Stimulated activated CD8-positive, alpha-beta memory T cell treated with anti-CD3 and anti-CD28 coated beads, Interleukin-2, amount 100 ng/mL, for 1 hour (primary cell): ENCODE measurements around the gene RPS5.
A peak's percentile ranks its signal among the peaks of the same experiment; 100 is the strongest.
"Not testable (repeated sequence)": the region's sequence is repeated elsewhere in the genome, so short reads cannot be mapped to it uniquely, and the experiment has no call there.

Experiments
- DNase-seq, 2 donors: peaks; one replicate each; pipeline ENCODE4 v3.0.0-alpha.2; 2020; ENCODE audit warnings: low read depth in 2 of 2

Gene RPS5

DNA sequence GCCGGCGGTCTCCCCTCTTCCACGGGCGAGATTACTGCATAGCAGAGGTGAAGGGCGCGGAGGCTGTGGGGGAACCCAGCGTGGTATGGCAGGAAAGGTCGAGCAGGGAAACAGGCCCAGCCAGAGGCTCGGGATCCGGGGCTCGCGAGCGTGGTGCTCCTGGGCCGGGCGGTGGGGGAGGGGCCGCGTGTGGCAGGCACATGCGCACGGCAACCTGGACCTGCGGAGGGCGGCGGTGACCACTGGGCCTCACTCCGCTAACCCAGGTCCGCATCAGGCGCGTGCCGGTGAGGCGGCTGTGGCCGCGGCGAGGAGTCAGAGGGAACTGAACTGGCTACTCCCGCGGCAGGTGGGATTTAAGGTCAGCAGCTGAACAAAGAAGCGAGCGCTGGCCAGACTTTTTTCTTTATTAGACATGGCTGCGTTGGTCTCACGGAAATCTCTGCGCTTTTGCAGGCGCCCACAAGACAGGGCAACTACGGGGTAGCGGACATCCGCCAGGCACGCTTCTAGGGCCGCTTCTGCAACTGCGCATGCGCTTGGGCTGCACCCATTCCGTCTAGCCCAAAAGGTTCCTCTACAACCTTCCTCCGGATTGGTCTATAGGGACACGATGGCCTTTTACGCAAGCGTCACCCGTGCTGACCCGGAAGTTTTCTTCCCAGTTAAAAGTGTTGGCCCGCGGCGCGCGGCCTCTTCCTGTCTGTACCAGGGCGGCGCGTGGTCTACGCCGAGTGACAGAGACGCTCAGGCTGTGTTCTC, at the start of gene RPS5:
Gene RPS5, plus strand, starts transcription at position 694 of the 762 bp plus-strand sequence. CDS start 869 bp downstream, outside the sequence.
- peak; percentile 87 to 91 for DNase-seq

DNA sequence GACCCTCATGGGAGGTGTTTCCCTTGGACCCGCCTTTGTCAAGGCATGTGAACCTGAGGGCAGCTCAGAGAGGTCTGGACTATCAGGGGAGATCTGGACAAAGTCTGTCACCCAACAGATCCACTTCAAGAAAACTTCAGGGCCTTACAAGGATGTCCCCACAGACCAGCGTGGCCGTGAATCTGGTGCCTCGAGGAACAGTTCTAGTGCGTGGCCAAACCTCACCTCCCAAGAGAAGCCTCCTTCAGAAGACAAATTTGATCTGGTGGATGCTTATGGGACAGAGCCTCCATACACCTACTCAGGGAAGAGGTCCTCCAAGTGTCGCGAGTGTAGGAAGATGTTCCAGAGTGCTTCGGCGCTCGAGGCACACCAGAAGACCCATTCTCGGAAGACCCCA, 48.7 kb upstream of the RPS5 start:
- no peak for DNase-seq

DNA sequence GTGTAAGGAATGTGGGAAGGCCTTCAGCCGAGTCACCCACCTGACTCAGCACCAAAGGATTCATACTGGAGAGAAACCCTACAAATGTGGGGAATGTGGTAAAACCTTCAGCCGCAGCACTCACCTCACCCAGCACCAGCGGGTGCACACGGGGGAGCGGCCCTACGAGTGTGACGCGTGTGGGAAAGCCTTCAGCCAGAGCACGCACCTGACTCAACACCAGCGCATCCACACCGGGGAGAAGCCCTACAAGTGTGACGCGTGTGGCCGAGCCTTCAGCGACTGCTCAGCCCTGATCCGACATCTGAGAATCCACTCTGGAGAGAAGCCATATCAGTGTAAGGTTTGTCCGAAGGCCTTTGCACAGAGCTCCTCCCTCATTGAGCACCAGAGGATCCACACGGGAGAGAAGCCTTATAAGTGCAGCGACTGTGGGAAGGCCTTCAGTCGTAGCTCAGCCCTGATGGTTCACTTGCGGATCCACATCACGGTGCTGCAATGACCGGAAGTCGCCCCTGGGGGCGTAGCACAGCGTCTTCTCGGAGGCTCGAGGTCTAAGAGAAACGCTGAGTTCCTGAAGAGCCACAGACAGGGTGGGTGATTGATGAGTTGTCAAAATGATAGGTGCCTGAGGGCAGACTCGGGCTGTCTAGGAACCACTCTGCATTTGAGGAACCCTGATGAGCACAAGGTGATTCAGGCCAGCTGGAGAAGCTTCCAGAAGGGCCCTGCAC, 48.1 kb upstream of the RPS5 start:
- DNase-seq: no peak

DNA sequence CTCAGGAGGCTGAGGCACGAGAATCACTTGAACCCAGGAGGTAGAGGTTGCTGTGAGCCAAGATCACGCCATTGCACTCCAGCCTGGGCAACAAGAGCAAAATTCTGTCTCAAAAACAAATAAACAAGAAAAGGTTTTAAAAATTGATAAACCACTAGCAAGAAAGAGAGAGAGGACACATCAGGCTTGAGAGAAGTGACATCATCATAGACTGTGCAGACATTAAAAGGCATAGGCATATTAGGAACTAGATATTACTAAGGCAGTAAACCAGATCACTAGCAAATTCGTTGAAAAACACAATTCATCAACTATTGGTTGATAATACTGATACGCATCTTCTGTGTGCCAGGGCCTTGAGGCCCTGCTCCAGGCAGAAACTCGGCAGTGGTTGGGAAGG, 41.5 kb upstream of the RPS5 start:
- no peak for DNase-seq

DNA sequence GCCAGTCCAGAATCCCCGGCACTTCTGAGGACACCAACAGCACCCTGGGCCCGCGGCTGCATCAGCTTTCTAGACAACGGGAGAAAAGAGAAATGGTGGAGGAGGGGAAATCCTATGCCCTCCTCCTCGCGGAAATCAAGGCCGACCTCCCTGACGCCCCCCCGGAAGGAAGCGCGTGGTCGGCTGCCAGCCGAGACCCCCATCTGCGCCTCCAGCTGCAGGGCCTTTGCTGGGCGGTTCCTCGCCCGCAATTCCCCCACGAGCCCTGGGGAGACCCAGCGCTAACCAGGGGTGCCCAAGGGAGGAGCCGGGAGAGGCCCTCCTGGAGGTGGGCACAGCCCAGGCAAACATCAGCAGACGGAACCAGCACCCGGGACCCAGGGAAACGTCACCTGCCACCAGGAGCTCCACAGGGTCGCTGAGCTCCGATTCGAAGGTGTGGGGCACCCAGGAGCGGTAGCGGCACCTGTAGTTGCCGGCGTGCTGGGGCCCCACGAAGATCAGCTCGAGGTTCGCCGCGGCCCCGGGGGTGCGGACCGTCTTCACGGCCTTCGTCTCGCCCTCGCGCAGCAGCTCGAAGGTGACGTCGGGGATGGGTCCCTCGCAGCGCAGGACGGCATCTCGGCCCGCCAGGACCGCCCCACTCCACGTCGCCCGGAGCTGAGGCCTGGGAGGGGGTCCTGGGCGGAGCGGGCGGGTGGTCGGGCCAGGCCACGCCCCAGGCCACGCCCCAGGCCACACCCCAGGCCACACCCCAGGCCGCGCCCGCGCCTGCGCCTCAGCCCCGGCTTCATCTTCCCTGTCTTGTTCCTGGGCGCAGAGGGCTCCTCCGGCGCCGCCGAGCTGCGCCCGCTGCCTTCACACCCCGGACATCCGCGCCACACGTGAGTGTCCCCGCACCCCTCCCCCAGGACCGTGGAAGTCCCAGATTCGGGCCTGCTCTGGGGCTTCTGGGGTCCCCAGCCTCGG, 39.8 kb upstream of the RPS5 start:
- DNase-seq: peak; percentile 39 to 58

DNA sequence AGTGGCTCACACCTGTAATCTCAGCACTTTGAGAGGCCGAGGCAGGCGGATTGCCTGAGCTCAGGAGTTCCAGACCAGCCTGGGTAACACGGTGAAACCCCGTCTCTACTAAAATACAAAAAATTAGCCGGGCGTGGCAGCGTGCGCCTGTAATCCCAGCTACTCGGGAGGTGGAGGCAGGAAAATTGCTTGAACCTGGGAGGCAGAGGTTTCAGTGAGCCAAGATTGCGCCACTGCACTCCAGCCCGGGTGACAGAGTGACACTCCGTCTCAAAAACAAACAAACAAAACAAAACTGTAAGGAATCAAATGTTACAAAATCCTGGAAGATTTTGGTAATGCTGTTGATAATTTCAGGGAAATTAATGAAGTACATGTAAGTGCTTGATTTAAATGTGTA, 39.0 kb upstream of the RPS5 start:
- DNase-seq: not testable (repeated sequence)

DNA sequence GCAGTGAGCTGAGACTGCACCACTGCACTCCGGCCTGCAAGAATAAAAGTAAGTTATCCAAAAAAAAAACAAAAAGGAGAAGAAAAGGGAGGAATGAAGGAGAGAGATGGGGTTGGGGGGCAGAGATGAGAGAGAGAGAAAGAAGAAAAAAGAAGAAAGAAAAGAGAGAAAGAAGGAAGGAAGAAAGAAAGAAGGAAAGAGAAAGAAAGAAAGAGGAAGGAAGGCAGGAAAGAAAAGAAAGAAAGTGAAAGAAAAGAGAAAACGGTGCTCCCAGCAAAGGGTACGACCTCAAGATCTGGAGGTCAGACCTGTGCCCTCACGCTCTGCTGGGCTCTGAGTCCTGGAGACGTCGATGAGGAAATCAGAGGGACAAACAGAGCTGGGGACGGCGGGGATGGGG, 37.5 kb upstream of the RPS5 start:
- no peak for DNase-seq

DNA sequence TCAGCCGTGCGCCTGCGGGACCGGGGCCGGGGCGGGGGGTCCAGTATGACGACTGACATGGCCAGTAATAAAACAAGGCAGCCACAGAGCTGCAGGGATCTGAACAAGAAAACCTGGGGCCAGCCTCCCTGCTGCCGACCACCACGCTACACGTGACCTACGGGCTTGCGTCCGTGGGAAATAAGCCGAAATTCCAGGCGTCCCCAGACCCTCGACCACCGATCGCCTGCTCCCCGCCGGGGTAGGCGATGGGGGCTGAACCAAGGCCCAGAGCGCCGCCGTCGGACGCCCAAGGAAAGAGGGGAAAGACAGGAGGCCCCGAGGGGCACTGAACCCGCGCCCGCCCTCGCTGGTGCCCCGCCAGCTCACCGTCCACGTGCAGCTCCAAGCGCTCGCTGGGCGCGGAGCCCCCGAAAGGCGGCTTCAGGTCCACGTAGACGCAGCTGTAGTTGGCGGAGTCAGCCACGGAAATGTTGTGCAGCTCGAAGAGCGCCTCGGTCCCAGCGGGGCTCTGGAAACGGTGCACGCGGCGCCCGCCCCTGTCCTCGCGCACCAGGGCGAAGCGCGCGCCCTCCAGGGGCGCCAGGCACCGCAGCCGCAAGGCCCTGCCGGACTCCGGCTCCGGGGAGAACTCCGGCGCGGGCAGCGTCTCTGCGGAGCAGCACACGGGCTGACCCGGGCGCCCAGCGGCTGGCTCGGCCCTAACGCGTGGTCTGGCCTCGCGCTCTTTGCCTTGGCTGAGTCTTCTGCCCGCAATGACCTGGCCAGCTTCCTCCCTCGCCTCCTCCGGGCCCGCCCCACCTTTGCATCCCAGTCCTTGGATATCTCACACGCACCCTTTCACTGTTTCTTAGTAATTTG, 36.8 kb upstream of the RPS5 start:
- no peak for DNase-seq

DNA sequence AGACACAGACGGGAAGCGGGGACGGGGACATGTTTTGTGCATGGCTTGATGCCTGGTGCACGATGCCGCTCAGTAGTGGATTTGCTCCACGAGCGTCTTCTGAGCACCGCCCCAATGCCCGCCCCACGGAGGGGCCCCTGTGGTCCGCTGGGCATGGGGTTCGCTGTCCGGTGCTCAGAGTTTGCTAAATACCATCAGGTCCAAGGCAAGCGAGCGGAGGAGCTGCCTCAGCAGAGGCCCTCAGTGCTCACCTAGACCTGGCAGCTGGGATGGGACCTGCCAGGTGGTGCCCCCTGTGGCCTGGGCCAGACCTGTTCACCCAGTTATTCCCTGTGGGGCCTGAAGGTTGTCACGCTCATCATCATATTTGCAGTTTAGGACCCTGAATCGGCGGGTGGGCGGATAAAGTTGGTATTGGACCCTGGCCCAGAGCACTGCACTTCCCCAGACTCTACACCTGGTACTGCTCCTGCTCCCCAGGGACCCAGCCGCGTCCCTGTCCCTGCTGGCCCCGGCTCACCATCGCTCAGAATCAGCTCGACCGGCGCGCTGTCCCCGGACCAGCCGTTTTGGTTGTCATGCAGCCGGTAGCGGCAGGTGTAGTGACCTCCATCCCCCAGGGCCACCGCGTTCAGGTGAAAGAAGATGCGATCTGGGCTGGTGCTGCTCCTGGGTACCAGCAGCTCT, 36.1 kb upstream of the RPS5 start:
- no peak for DNase-seq

DNA sequence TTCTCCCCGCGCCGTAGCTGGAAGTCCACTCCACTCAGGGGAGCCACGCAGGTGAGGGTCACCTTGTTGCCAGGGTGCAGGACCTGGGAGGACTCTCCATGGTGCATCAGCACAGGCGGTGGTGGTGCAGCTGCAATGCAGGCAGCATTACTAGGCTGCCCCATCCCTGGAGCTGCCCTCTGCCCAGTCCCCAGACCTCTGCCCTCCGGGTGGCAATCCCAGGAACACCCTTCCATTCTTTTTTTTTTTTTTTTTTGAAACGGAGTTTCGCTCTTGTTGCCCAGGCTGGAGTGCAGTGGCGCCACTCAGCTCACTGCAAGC, 35.6 kb upstream of the RPS5 start:
- DNase-seq: no peak

DNA sequence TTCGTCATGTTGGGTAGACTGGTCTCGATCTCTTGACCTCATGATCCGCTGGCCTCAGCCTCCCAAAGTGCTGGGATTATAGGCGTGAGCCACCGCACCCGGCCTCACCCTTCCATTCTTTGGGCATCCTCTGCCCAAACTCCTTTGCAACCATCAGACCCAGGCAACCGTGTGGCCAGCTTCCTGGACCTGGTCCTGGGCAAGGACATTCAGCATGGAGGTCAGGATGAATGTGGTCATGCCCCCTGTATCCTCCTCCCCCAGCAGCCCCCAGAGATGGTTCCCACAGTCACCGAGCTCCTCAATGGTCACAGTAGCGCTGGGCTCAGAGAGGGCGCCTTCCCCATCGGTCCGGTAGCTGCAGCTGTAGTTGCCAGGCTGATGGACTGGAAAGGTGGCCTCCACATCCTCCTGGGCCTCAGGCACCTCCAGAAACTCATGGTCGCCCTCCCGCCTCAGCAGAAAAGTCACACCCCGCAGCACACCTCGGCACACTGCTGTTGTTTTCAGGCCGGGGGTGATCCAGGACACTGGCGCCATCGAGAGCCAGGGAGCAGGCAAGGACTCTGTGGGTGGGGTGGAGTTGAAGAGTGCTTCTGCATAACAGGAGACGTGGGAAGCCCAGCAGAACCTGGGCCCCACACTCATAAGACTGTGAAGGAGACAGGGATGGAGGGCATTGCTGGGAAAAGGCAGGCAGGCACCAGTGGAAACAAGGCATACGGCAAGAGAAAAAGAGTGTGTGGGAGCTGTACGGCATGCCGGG, 34.9 kb upstream of the RPS5 start:
- no peak for DNase-seq

DNA sequence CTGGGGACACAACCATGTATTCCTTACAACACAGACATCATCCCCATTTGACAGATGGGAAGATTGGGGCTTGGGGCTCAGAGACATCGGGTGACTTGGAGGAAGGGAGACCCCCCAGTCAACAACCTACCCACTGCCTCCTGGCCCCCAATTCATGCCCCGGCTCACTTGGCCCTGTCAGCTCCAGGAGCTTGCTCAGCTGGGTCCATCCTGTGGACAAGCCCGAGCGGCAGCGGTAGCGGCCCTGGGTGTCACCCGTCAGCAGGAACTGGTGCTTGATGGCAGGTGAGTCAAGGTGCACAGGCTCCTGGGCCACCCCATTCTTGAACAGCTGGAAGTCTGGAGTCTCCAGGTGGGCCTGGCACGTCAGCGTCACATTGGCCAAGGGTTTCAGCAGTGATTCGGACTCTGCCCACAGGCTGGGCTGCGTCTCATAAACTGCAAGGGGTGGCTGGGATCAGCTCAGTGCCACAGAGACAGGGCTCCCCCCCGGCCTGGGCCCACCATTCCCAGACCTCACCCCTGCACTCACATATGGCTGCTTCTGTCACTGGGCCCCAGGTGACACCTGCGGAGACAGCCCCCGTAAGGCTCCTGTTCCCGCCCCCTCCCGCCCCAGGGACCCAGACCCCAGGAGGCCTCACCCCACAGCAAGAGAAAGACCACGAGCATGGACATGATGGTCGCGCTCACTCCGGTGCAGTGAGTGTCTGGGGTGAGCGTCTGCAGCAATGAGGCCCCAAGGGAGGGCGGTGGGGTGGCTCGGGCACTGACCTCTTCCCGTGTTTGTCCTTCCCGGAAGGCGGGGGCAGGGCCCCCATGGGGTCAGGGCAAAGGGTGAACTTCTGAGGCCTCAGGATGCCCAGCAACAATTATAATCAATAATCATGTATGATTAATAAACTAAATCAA, 34.1 kb upstream of the RPS5 start, which contains the start of gene A1BG:
Gene A1BG, minus strand, starts transcription at position 733 of the 912 bp plus-strand sequence. Its CDS starts 55 bp downstream, at position 678.
- no peak for DNase-seq

DNA sequence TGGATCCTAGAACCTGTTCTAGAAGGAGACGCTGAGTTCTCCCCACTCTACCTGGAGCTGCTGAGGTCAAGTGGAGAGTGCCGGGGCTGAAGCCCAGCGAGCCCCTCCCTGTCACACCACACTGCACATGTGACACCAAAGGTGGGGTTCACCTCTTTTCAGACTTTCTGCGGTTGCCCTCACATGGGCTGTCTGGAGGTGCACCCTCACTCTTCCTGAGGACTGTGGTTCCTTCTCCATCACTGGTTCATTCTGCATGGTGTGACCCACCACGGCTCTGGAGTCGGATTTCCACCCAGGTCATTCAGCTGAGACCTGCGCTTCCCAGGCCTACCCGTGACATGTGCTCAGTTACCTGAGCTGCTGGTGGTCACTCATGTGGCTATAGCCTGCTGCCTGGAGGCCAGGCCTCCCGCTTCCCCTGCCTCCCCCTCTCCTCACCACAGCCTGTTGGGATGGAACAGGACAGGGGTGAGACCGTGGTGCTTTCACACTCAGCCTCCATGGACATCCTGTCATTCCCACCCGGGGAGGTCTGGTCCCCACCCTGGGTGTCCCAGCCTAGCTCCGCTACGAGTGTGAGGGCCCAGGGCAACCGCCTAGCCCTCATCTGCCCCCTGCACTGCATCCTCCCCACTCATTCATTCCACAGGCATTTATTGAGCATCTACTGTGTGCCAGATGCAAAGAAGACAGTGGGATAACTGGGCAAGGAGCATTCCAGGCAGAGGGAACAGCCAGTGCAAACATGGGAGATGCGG, 33.2 kb upstream of the RPS5 start:
- no peak for DNase-seq

DNA sequence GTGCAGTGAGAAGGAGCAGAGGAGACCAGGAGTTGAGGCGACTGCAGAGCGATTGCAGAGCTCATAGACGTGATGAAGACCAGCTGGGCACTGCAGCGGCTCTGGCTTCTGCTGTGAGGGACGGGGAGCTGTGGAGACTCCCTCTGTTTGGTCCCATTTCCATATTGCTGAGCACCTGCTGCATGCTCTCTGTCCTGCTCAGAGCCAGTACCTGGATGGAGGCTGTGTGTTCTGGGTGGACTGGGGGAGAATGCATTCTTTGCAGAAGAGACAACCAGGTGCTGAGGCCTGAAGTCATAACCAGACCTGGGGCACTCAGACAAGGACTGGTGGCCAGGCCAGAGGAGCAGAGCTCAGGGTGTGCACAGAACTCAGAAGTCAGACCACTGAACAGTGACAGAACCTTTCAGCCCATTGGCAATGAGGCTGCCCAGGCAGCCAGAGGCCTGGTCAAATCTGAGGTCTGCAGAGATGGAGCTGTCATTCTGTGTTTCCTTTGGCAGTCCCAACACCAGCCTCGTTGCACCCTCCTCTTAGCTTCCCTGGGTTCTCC, 32.5 kb upstream of the RPS5 start:
- no peak for DNase-seq

DNA sequence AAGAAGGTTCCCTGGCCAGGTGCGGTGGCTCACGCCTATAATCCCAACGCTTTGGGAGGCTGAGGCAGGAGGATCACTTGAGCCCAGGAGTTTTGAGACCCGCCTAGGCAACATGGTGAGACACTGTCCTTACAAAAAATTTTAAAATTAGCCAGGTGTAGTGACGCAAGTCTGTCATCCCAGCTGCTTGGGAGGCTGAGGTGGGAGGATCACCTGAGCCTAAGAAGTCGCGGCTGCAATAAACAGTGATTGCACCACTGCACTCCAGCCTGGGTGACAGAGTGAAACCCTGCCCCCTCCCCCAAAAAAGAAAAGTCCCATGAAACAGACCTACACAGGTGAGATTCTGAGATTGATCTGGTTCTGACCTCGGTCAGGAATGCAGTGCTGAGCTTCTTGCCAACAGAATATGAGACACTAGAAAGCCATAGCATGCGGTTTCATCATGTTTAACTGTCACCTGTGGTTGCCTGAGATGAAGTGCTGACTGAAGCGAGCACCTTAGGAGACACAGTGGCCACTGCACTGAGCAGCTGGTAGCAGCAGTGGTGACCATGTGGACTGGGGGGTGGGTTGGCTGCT, 31.8 kb upstream of the RPS5 start:
- DNase-seq: no peak

DNA sequence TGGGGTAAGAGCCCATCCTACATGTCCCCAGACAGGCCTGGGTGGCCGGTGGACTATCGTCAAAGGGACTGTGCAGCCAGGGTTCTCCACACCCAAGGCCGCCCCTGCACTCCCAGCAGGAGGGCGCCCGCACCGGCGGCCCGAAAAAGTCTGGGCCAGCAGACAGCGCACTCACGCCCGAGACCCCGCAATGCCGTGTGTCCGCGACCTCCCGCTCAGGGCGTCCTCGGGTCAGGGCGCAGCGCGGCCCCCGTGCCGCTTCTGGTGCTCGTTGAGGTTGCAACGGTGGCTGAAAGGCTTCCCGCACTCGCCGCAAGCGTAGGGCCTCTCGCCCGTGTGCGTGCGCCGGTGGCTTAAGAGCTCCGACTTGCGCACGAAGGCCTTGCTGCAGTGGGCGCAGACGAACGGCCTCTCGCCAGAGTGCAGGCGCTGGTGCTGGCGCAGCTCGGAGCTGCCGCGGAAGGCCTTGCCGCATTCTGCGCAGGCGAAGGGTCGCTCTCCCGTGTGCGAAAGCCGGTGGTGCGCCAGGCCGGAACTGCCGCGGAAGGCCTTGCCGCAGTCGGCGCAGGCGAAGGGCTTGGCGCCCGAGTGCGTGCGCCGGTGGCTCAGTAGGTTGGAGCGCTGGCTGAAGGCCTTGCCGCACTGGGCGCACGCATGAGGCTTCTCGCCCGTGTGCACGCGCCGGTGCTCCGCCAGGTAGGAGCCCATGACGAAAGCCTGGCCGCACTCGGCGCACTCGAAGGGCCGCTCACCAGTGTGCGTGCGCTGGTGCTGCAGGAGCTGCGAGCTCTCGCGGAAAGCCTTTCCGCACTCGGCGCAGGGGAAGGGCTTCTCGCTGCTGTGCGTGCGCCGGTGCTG, 30.9 kb upstream of the RPS5 start:
- DNase-seq: no peak
